Bronchial epithelial cell (primary cell): ENCODE data around the gene ADAMTS9. TPM values are rescaled to one million over a fixed set of nuclear protein-coding genes. Genes with fewer than 3 reads are reported as not detected.
A peak's percentile ranks its signal among the peaks of the same experiment; 100 is the strongest.

ENCODE experiments used
- DNase-seq: peaks from one replicate; pipeline ENCODE4 v3.0.0-alpha.2; 2010; ENCODE audit warnings: low read depth
- FAIRE-seq: peaks from 2 replicates; lab custom pipeline; 2011; peaks lifted over from hg19 to GRCh38; lab: Jason Lieb, UNC
- H3K27me3 ChIP-seq: 2 replicates; pipeline ENCODE4 v1.5.1; 2011; ENCODE audit warnings: low read length; ENCODE audit not compliant: control insufficient read depth, insufficient read depth
- H3K36me3 ChIP-seq: 2 replicates; pipeline ENCODE4 v1.5.1; 2011; ENCODE audit warnings: low read length; ENCODE audit not compliant: control insufficient read depth, insufficient read depth
- H3K4me3 ChIP-seq: 2 replicates; pipeline ENCODE4 v1.5.1; 2011; ENCODE audit warnings: mild to moderate bottlenecking, low read depth, low read length, control low read depth
- CTCF ChIP-seq: IDR thresholded peaks from 2 replicates; pipeline ENCODE4 v1.5.1; 2011; ENCODE audit warnings: mild to moderate bottlenecking, moderate library complexity, low read length, control low read depth, inconsistent platforms; ENCODE audit not compliant: insufficient read depth, severe bottlenecking
- total RNA-seq: library from RNA; depleted of rRNA; stranded (reverse); fragments of >200 nt; gene quantifications from 2 replicates; pipeline ENCODE4 v1.2.1, GENCODE V29; 2014

Gene ADAMTS9
- total RNA-seq: 0.26 and 0.77 TPM in 2 replicates

GRCh38 chr3:64687781-64688604 is at the start of gene ADAMTS9:
ADAMTS9 (minus strand) TSS chr3:64688000; CDS start chr3:64687657, 343 bp downstream.
- DNase-seq (no peak), FAIRE-seq (no peak)
- TF ChIP-seq CTCF: no peak
- Histone ChIP-seq H3K36me3 (no peaks in the 10 kb centered on the region), H3K4me3 (peak within 1 kb of the TSS; percentile 25), H3K27me3 (peaks cover 2% of the 10 kb centered on the region)

- Histone ChIP-seq H3K36me3 (no peaks in the 10 kb centered on the region), H3K4me3 (no peak overlapping the region), H3K27me3 (no peaks in the 10 kb centered on the region)
- DNase-seq (no peak), FAIRE-seq (no peak)
- no peak for TF ChIP-seq CTCF
These were observed 44.8 kb upstream of the ADAMTS9 start for GRCh38 chr3:64732576-64732975.

GRCh38 chr3:64730681-64731080 is 42.9 kb upstream of the ADAMTS9 start:
- DNase-seq (no peak), FAIRE-seq (no peak)
- no peaks in the 10 kb centered on the region for H3K27me3 ChIP-seq
- H3K36me3 ChIP-seq: no peaks in the 10 kb centered on the region
- H3K4me3 ChIP-seq: no peak overlapping the region
- no peak for TF ChIP-seq CTCF

GRCh38 chr3:64728994-64729393 is 41.2 kb upstream of the ADAMTS9 start:
- Histone ChIP-seq H3K36me3 (no peaks in the 10 kb centered on the region), H3K27me3 (no peaks in the 10 kb centered on the region), H3K4me3 (no peak overlapping the region)
- peak; percentile 32 for FAIRE-seq
- no peak for DNase-seq
- no peak for TF ChIP-seq CTCF

GRCh38 chr3:64728428-64728827 is 40.6 kb upstream of the ADAMTS9 start:
- Histone ChIP-seq H3K4me3 (no peak overlapping the region), H3K36me3 (no peaks in the 10 kb centered on the region), H3K27me3 (no peaks in the 10 kb centered on the region)
- FAIRE-seq (no peak), DNase-seq (no peak)
- TF ChIP-seq CTCF: no peak
